SK-N-MC (cell line): ENCODE results near the gene CHN1.

Experiments used
- EZH2 ChIP-seq: fragments of 200-600 bp; sonication (generic); IDR thresholded peaks from one replicate; pipeline ENCODE4 v1.6.1; 2017; ENCODE audit warnings: antibody characterized with exemption
- POLR2AphosphoS5 ChIP-seq: IDR thresholded peaks from 2 replicates; pipeline ENCODE4 v1.6.1; 2012; ENCODE audit warnings: mild to moderate bottlenecking, low read depth, low read length, borderline replicate concordance

DNA sequence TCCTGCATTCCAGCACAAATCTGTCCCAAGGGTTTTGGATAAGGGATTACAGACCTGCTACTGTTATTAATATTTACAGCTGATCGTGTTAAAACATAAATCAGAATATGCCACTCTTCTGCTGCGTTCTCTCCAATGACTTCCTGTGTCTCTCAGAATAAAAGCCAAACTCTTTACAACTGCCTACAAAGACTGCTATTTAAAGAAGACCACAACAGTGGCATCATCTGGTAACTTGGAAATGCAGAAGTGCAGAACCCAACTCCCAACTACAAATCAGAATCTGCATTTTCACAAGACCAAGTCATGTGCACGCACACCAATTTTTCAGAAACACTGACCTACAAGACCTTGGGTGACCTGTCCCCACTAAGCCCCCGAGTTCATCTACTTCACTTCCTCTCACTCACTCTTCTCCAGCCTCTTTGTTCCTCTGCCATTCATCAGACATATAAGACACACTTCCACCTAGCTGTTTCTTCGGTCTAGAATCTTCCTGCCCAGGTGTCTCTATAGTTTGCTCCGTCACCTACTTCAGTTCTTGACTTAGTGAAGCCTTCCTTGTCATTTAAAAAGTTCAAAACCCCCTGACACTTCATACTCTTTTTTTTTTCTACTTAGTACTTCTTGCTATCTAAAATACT is 36.0 kb downstream of the CHN1 start:
- TF ChIP-seq POLR2AphosphoS5 = no peak
- TF ChIP-seq EZH2 = no peak
